Measurements from ENCODE around the gene DAPK3. TPM values are rescaled to one million over a fixed set of nuclear protein-coding genes. Genes with fewer than 3 reads are reported as not detected.

DAPK3 gene
- total RNA-seq: 10 to 100 TPM; 25.4 to 68.8 (median 44.5) TPM

DNA sequence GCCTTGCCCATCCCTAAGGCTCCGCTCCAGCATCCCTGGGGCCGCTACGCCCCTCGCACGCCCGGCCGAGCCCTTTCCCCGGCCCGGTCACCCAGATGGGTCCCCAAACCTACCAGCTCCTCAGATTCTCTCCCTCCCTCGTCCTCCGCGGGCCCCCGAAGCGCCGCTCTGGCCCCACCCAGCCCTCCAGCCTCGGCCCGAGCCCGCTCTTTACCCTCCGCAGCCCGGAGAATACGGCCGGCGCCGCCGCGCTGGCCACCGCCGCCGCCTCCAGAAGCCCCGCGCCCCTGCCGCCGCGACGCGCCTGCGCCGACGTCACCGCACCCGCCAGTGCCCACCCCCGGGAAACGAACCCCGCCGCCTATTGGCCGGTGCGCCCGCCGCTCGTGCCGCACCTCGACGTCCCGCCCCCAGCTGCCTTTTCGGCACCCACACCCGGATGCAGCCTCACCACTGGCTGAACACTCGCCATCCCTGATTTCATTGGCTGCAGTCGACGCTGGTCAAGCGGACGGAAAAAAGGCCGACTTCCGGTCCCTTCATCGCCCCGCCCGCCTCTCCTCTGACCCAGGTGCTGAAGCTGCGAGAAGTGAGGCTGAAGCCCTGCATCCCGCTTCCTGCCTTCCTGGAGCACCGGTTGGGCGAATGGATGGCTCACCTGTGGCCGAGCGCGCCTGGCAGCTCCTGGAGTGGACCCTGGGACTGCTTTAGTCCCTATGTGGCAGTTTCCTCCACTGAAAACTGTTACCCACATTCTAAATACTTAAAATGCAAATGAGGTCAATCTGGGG lies at the start of gene DAPK3:
Gene DAPK3, minus strand, starts transcription at position 292 of the 791 bp plus-strand sequence. CDS start 1,364 bp downstream, outside the sequence.
- TF ChIP-seq, protein P1, sequence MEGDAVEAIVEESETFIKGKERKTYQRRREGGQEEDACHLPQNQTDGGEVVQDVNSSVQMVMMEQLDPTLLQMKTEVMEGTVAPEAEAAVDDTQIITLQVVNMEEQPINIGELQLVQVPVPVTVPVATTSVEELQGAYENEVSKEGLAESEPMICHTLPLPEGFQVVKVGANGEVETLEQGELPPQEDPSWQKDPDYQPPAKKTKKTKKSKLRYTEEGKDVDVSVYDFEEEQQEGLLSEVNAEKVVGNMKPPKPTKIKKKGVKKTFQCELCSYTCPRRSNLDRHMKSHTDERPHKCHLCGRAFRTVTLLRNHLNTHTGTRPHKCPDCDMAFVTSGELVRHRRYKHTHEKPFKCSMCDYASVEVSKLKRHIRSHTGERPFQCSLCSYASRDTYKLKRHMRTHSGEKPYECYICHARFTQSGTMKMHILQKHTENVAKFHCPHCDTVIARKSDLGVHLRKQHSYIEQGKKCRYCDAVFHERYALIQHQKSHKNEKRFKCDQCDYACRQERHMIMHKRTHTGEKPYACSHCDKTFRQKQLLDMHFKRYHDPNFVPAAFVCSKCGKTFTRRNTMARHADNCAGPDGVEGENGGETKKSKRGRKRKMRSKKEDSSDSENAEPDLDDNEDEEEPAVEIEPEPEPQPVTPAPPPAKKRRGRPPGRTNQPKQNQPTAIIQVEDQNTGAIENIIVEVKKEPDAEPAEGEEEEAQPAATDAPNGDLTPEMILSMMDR (IDR thresholded peaks at IDR 0.05; ENCODE audit: low read depth): no peak

GRCh38 chr19:4019578-4019977 lies 48.7 kb upstream of the DAPK3 start:
- TF ChIP-seq, protein P1 (IDR thresholded peaks at IDR 0.05; ENCODE audit: low read depth): no peak

- TF ChIP-seq, protein P1 (IDR thresholded peaks at IDR 0.05; ENCODE audit: low read depth): no peak
Observed at GRCh38 chr19:4018775-4019504, 48.0 kb upstream of the DAPK3 start.

- TF ChIP-seq, protein P1 (IDR thresholded peaks at IDR 0.05; ENCODE audit: low read depth): no peak
Observed at GRCh38 chr19:4018140-4018613, 47.3 kb upstream of the DAPK3 start.

DNA sequence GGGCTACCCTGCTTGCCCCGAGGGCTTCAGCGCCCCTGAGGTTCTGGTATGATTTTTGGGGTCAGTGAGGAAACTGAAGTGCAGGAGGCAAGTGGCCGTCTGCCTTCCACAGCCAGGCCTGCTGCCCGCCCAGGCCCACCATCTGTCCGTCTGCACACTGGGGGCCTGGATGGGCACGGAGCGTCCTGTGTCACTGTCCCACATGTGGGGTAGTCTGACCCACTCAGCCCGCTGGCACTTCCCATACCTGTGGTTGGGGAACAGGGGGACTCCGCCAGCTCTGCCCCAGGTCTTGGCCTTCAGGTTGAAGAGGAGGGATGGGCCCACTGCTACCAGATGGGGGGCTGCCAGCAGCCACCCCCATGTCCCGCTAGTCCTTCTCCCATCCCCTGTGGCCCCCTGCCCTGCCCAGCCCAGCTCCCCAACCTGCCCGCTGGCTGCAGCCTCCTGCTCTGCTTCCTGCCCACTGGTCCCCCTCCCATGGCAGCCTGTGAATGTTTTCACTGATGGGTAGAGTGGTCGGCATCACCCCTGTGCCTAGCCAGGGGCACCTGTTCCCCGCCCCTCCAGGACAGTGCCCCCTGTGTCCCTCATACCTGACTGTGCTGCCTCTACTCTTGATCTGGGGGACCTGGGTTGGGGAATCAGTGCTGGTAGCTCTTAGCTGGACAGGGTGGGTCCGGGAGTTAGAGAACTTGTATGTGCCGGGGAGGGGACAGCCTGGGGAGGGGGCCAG lies 46.2 kb upstream of the DAPK3 start:
- TF ChIP-seq, protein P1 (IDR thresholded peaks at IDR 0.05; ENCODE audit: low read depth): no peak

DNA sequence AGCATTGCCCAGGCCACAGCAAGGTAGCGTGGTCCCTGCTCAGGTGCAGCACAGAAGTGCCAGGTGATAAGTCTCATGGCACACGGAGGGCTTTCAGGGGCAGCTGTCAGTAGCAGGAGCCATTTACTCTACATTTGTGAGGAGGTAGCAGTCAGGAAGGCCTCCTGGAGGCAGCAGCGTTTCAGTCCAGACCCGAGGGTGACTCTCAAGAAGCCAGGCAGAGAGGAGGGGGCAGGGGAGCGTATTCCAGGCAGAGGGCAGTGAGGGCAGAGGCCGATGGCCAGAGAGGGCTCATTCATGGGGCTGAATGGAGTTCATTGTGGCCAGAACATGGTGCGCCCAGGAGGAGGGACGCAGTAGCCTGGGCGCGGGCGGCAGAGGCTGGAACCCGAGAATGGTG lies 45.6 kb upstream of the DAPK3 start:
- TF ChIP-seq, protein P1 (IDR thresholded peaks at IDR 0.05; ENCODE audit: low read depth): no peak
